Kidney capillary endothelial cell (primary cell): ENCODE results near the gene DERL3.

ENCODE experiments used
- DNase-seq: peaks from one replicate; pipeline ENCODE4 v3.0.0-alpha.2; 2018; ENCODE audit warnings: low spot score

DERL3 gene

GRCh38 chr22:23847310-23847920 is 8.6 kb upstream of the DERL3 start:
- DNase-seq = no peak

- DNase-seq = no peak
These were observed 7.3 kb upstream of the DERL3 start for GRCh38 chr22:23846081-23846469.

- DNase-seq = no peak
These were observed 6.7 kb upstream of the DERL3 start for GRCh38 chr22:23845265-23846080.

- no peak for DNase-seq
These were observed 6.0 kb upstream of the DERL3 start for GRCh38 chr22:23844739-23845202.

- DNase-seq = no peak
These were observed 3.8 kb upstream of the DERL3 start for GRCh38 chr22:23842599-23842998.

- DNase-seq = no peak
These were observed 3.1 kb upstream of the DERL3 start for GRCh38 chr22:23841736-23842445.

- no peak for DNase-seq
These were observed 2.5 kb upstream of the DERL3 start for GRCh38 chr22:23841292-23841691.

- DNase-seq = no peak
These were observed 1.2 kb upstream of the DERL3 start for GRCh38 chr22:23840026-23840425.

GRCh38 chr22:23837911-23838680 is 710 bp downstream of the DERL3 start:
- no peak for DNase-seq

- DNase-seq = no peak
These were observed 1.3 kb downstream of the DERL3 start for GRCh38 chr22:23837496-23837859.

GRCh38 chr22:23836692-23837495 is 1.9 kb downstream of the DERL3 start:
- DNase-seq = no peak

- DNase-seq = no peak
These were observed 2.5 kb downstream of the DERL3 start for GRCh38 chr22:23836281-23836680.

GRCh38 chr22:23835484-23836144 is 3.2 kb downstream of the DERL3 start:
- DNase-seq = no peak

GRCh38 chr22:23834793-23835483 is 3.9 kb downstream of the DERL3 start:
- no peak for DNase-seq

- no peak for DNase-seq
These were observed 4.4 kb downstream of the DERL3 start for GRCh38 chr22:23834406-23834792.

- no peak for DNase-seq
These were observed 4.9 kb downstream of the DERL3 start for GRCh38 chr22:23833911-23834317.

- DNase-seq = no peak
These were observed 5.6 kb downstream of the DERL3 start for GRCh38 chr22:23833017-23833751.

GRCh38 chr22:23832226-23833016 is 6.4 kb downstream of the DERL3 start:
- no peak for DNase-seq

- DNase-seq = no peak
These were observed 7.0 kb downstream of the DERL3 start for GRCh38 chr22:23831781-23832180.
